Esophagus squamous epithelium (tissue), 5 donors: Measurements from ENCODE around the gene UGT1A4. TPM values are rescaled to one million over a fixed set of nuclear protein-coding genes. Genes with fewer than 3 reads are reported as not detected.

Source experiments
- DNase-seq: peaks from one replicate; lab custom pipeline; 2025; lab: John Stamatoyannopoulos, UW
- H3K27ac ChIP-seq, 4 donors: fragments of 200-600 bp; sonication (generic); one replicate each; pipeline ENCODE4 v1.5.1; 2016 to 2019; ENCODE audit warnings: mild to moderate bottlenecking in 1 of 4
- H3K27me3 ChIP-seq, 4 donors: fragments of 200-600 bp; sonication (generic); 1 replicate in 3 of 4; 2 replicates in 1 of 4; pipeline versions ENCODE4 v1.5.1 to v1.6.0; 2017 to 2021; ENCODE audit warnings: antibody characterized with exemption in 1 of 4
- H3K36me3 ChIP-seq, 3 donors: fragments of 200-600 bp; sonication (generic); one replicate each; pipeline ENCODE4 v1.5.1; 2016 to 2019
- H3K4me1 ChIP-seq, 3 donors: fragments of 200-600 bp; sonication (generic); one replicate each; pipeline ENCODE4 v1.5.1; 2017 to 2019
- H3K4me3 ChIP-seq, 4 donors: fragments of 200-600 bp; sonication (generic); 1 replicate in 3 of 4; 2 replicates in 1 of 4; pipeline ENCODE4 v1.5.1; 2016 to 2019; ENCODE audit warnings: mild to moderate bottlenecking in 2 of 4, moderate library complexity in 1 of 4
- H3K9me3 ChIP-seq, 3 donors: fragments of 200-600 bp; sonication (generic); one replicate each; pipeline ENCODE4 v1.5.1; 2016 to 2019
- CTCF ChIP-seq, 6 experiments: fragments of 450-650 bp in 4 of 6; fragments of 200-600 bp in 2 of 6; sonication (generic) in 2 of 6; IDR thresholded peaks; one replicate each; pipeline ENCODE4 v1.5.1; 2016 to 2019; ENCODE audit warnings: antibody characterized with exemption in 6 of 6, mild to moderate bottlenecking in 4 of 6, moderate library complexity in 4 of 6
- POLR2A ChIP-seq, 4 donors: fragments of 450-650 bp; IDR thresholded peaks; one replicate each; pipeline ENCODE4 v1.6.1; 2017; ENCODE audit warnings: antibody characterized with exemption in 4 of 4, mild to moderate bottlenecking in 4 of 4, moderate library complexity in 3 of 4
- WGBS, 2 donors: methylation state at CpG; one replicate each; pipeline ENCODE4 v1.1.5; 2018; 5-methylcytosine and 5-hydroxymethylcytosine counted together
- intact Hi-C: fragments of 100-400 bp; cut with DNase I; formaldehyde crosslinking; loops from one replicate; pipeline ENCODE4 v1.15.0; 2022
- total RNA-seq, 4 donors: library from RNA; depleted of rRNA; stranded (reverse); fragments of >200 nt; gene quantifications; one replicate each; pipeline ENCODE4 v1.1.0, GENCODE V29; 2016
- donor health status: DM: yes; HTN: yes; CAD: no.

Gene UGT1A4
- total RNA-seq, 4 donors from 2014 or later: 1.1 to 7.4 (median 3.4) TPM

GRCh38 chr2:233789554-233789953 is 71.0 kb downstream of the UGT1A4 start:
- intact Hi-C loops: no loop called here
- peaks cover 0 to 4% (median 0%) of the 10 kb centered on the region in 4 donors for H3K27me3 ChIP-seq
- no peak for TF ChIP-seq CTCF (IDR thresholded peaks at IDR 0.05)
- TF ChIP-seq POLR2A (IDR thresholded peaks at IDR 0.05): no peak
- H3K9me3 ChIP-seq: no peaks in the 10 kb centered on the region
- no peak overlapping the region for H3K27ac ChIP-seq
- WGBS, 2 donors: 91 to 95% methylated on average over 5 to 6 of the region's 7 CpGs
- no peak overlapping the region for H3K4me3 ChIP-seq
- DNase-seq: no peak
- no peaks in the 10 kb centered on the region for H3K36me3 ChIP-seq
- no peaks in the 10 kb centered on the region for H3K4me1 ChIP-seq

- Histone ChIP-seq H3K9me3 (no peaks in the 10 kb centered on the region), H3K4me3 (no peak overlapping the region), H3K4me1 (no peaks in the 10 kb centered on the region), H3K36me3 (no peaks in the 10 kb centered on the region), H3K27me3 (no peaks in the 10 kb centered on the region), H3K27ac (no peak overlapping the region)
- TF ChIP-seq CTCF (IDR thresholded peaks at IDR 0.05) (no peak), POLR2A (IDR thresholded peaks at IDR 0.05) (no peak)
- intact Hi-C loops: no loop called here
- 77 to 79% methylated on average over 18 of the region's 18 CpGs for WGBS, 2 donors
- no peak for DNase-seq
These were observed 72.8 kb downstream of the UGT1A4 start for GRCh38 chr2:233791151-233791882.

GRCh38 chr2:233791883-233792329 is 73.4 kb downstream of the UGT1A4 start:
- intact Hi-C loops: no loop called here

GRCh38 chr2:233792720-233793119 is 74.2 kb downstream of the UGT1A4 start:
- DNase-seq: no peak
- H3K4me1 ChIP-seq: no peaks in the 10 kb centered on the region
- no peak overlapping the region for H3K4me3 ChIP-seq
- H3K27me3 ChIP-seq: no peaks in the 10 kb centered on the region
- no peak for TF ChIP-seq POLR2A (IDR thresholded peaks at IDR 0.05)
- TF ChIP-seq CTCF (IDR thresholded peaks at IDR 0.05): no peak
- intact Hi-C loops: no loop called here
- no peak overlapping the region for H3K27ac ChIP-seq
- H3K9me3 ChIP-seq: no peaks in the 10 kb centered on the region
- no peaks in the 10 kb centered on the region for H3K36me3 ChIP-seq
- WGBS, 2 donors: 78 to 87% methylated on average over 7 of the region's 7 CpGs

More at GRCh38 chr2:233791883-233792329, 73.4 kb downstream of the UGT1A4 start:
- Histone ChIP-seq H3K27me3 (no peaks in the 10 kb centered on the region), H3K36me3 (no peaks in the 10 kb centered on the region), H3K9me3 (no peaks in the 10 kb centered on the region), H3K27ac (no peak overlapping the region), H3K4me1 (no peaks in the 10 kb centered on the region), H3K4me3 (no peak overlapping the region)
- TF ChIP-seq POLR2A (IDR thresholded peaks at IDR 0.05) (no peak), CTCF (IDR thresholded peaks at IDR 0.05) (no peak)
- DNase-seq: no peak
- WGBS, 2 donors: 74 to 79% methylated on average over 9 of the region's 9 CpGs

- no peaks in the 10 kb centered on the region for H3K9me3 ChIP-seq
- no CpG with 5 or more reads among the region's 18 CpGs for WGBS, 2 donors
- H3K27ac ChIP-seq: no peak overlapping the region
- no peak for DNase-seq
- no peaks in the 10 kb centered on the region for H3K36me3 ChIP-seq
- no peaks in the 10 kb centered on the region for H3K4me1 ChIP-seq
- intact Hi-C loops: no loop called here
- no peaks in the 10 kb centered on the region for H3K27me3 ChIP-seq
- no peak for TF ChIP-seq POLR2A (IDR thresholded peaks at IDR 0.05)
- no peak for TF ChIP-seq CTCF (IDR thresholded peaks at IDR 0.05)
- no peak overlapping the region for H3K4me3 ChIP-seq
These were observed 75.1 kb downstream of the UGT1A4 start for GRCh38 chr2:233793465-233794127.
